GM12864 (cell line): ENCODE results near the gene CTIF.

Experiments
- DNase-seq: peaks from one replicate; pipeline ENCODE4 v3.0.0-alpha.2; 2011; ENCODE audit warnings: low read depth
- H3K4me3 ChIP-seq: 2 replicates; pipeline ENCODE4 v1.5.1; 2011; ENCODE audit warnings: mild to moderate bottlenecking, low read depth, low read length, control low read depth
- CTCF ChIP-seq: IDR thresholded peaks from 2 replicates; pipeline ENCODE4 v1.5.1; 2011; ENCODE audit warnings: low read depth, mild to moderate bottlenecking, moderate library complexity, low read length, control low read depth, inconsistent platforms; ENCODE audit errors: missing control alignments

CTIF gene

GRCh38 chr18:48829443-48830149 lies 290.8 kb downstream of the CTIF start:
- no peak for TF ChIP-seq CTCF
- DNase-seq: no peak
- no peak overlapping the region for H3K4me3 ChIP-seq

GRCh38 chr18:48831113-48831759 lies 292.4 kb downstream of the CTIF start:
- no peak for DNase-seq
- no peak for TF ChIP-seq CTCF
- no peak overlapping the region for H3K4me3 ChIP-seq

GRCh38 chr18:48831802-48832201 lies 293.0 kb downstream of the CTIF start:
- DNase-seq: no peak
- no peak for TF ChIP-seq CTCF
- H3K4me3 ChIP-seq: no peak overlapping the region

- DNase-seq: no peak
- H3K4me3 ChIP-seq: peak overlapping the region; percentile 45
- TF ChIP-seq CTCF: no peak
These were observed 294.3 kb downstream of the CTIF start for GRCh38 chr18:48832938-48833700.

GRCh38 chr18:48833701-48834412 lies 295.0 kb downstream of the CTIF start:
- no peak for TF ChIP-seq CTCF
- DNase-seq: peak; percentile 79
- H3K4me3 ChIP-seq: peak overlapping the region; percentile 45

- peak; percentile 49 for DNase-seq
- H3K4me3 ChIP-seq: peak overlapping the region; percentile 45
- no peak for TF ChIP-seq CTCF
These were observed 295.7 kb downstream of the CTIF start for GRCh38 chr18:48834413-48835031.
